ENCODE measurements around the gene KCTD7. TPM values are rescaled to one million over a fixed set of nuclear protein-coding genes. Genes with fewer than 3 reads are reported as not detected.
"Not testable (repeated sequence)": the region's sequence is repeated elsewhere in the genome, so short reads cannot be mapped to it uniquely, and the experiment has no call there.

The KCTD7 gene
- total RNA-seq, 1 experiment from 2014 or later: 5.1 TPM

DNA sequence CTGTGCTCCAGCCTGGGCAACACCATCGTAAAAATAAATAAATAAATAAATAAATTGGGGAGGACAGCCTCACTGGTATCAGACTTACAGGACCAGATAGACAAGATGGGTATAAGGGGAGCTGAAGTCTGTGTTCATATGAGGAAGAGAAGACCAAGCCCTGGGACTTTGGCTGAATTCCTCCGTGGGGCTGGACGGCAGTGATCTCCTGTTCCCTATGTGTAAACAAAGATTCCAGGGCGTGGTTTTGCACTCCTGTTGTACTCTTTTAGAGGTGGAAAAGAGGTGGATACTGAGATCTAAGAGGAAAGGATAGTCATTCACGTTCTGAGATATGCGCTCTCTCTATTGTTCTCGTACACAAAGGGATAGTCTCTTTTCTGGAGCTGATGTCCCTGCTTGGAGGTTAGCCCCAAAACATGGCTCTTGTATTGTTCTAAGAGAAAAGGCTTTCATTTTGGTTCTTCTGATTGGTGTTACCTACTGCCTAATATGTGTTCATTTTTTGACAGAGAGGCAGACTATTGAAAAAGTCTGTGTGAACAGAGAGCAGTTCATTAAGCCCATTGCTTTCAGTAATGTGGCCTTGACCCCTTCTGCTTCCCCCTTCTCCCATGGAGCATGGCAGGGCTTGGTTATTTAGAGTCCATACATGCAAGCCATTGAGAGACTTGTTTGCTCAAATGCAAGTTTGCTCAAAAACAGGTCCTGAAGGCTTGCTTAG, 12.3 kb downstream of the KCTD7 start:
- in situ Hi-C loops (cut with HindIII; ENCODE audit: low pct_unique_long_range_greater_than_20kb, low sequenced_read_pairs): no loop called here
- DNase-seq (ENCODE audit: low read depth): no peak

GRCh38 chr7:66641526-66641871, 12.8 kb downstream of the KCTD7 start:
- in situ Hi-C loops (cut with HindIII; ENCODE audit: low pct_unique_long_range_greater_than_20kb, low sequenced_read_pairs): no loop called here
- no peak for DNase-seq (ENCODE audit: low read depth)

DNA sequence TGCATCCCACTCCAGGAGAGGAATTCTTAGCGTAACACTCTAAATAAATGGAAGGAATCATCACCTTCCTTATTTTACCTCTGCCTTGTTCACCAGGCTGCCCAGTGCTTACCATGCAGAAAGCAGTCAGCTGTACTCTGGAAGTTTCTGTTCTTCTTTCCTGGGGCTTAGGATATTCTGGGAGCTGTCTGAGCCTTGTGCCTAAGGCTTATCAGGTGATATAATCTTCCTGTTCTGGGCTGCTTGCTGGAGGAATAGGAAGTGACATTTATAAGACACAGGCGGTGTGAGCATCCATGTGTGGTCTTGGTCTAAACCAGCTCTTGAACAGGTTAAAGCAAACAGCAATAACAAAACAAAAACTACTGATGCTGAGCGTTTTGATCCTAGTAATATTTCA, 13.5 kb downstream of the KCTD7 start:
- no peak for DNase-seq (ENCODE audit: low read depth)
- in situ Hi-C loops (cut with HindIII; ENCODE audit: low pct_unique_long_range_greater_than_20kb, low sequenced_read_pairs): no loop called here

- in situ Hi-C loops (cut with HindIII; ENCODE audit: low pct_unique_long_range_greater_than_20kb, low sequenced_read_pairs): no loop called here
These were observed 14.3 kb downstream of the KCTD7 start for GRCh38 chr7:66642932-66643331.

GRCh38 chr7:66643395-66643794, 14.7 kb downstream of the KCTD7 start:
- no peak for DNase-seq (ENCODE audit: low read depth)
- in situ Hi-C loops (cut with HindIII; ENCODE audit: low pct_unique_long_range_greater_than_20kb, low sequenced_read_pairs): no loop called here

More at GRCh38 chr7:66642932-66643331, 14.3 kb downstream of the KCTD7 start:
- DNase-seq (ENCODE audit: low read depth): no peak

DNA sequence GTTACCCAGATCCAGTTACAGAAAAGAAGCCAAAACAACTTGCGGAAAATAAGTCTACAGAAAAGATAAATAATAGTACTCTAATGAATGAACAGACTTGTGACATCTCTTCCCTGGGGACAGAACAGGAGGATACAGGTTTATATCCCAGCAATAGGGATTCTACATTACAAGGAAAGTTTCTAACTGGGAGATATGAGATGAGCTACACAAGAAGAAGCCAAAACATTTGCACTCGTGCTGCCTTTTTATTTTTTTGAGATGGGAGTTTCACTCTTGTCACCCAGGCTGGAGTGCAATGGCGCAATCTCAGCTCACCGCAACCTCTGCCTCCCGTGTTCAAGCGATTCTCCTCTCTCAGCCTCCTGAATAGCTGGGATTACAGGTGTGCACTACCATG, 22.3 kb downstream of the KCTD7 start:
- DNase-seq (ENCODE audit: low read depth); in situ Hi-C loops (cut with HindIII; ENCODE audit: low pct_unique_long_range_greater_than_20kb, low sequenced_read_pairs): not testable (repeated sequence)

GRCh38 chr7:66653719-66654274, 25.1 kb downstream of the KCTD7 start:
- in situ Hi-C loops (cut with HindIII; ENCODE audit: low pct_unique_long_range_greater_than_20kb, low sequenced_read_pairs): not testable (repeated sequence)

DNA sequence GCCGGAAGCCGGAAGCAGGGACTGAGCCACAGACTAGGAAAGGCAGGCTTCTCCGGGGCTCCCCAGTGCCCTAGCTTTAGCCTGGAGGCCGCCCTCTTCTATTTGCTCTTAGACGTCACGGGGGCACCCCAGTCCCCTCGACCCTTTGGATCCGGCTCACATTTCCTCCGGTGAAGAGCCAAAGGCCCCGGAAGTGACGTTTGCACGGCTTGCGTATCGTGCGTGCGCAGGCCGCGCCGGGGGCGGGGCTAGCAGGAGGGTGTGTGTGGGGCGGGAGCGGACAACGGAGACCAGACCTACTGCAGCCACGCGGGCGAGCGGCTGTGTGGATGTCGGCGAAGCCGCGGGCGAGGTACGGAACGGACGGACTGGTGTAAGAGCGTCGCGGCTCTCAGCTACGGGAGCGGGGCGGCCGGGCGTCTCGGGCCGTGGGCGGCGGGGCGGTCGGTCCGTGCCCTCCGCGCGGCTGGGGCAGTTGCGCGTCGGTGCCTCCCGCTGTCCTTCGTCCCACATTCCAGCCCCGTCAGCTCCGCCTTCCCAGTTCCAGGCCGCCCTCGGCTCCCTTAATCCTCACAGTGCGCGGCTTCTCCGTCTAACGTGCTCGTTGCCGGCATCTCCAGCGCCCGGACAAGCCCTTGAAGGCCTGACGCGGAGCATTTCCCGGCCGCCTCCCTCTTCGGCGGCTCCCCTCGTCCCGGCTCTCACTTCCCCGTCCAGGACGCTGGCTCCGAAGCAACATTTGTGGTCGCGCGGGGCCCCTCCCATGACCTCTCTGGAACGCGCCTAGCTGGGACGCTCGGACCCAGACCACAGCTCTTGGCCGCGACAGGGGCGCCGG, 25.8 kb downstream of the KCTD7 start:
- in situ Hi-C loops (cut with HindIII; ENCODE audit: low pct_unique_long_range_greater_than_20kb, low sequenced_read_pairs): no loop called here
- DNase-seq (ENCODE audit: low read depth): peak; percentile 96

More at GRCh38 chr7:66653719-66654274, 25.1 kb downstream of the KCTD7 start:
- not testable (repeated sequence) for DNase-seq (ENCODE audit: low read depth)

DNA sequence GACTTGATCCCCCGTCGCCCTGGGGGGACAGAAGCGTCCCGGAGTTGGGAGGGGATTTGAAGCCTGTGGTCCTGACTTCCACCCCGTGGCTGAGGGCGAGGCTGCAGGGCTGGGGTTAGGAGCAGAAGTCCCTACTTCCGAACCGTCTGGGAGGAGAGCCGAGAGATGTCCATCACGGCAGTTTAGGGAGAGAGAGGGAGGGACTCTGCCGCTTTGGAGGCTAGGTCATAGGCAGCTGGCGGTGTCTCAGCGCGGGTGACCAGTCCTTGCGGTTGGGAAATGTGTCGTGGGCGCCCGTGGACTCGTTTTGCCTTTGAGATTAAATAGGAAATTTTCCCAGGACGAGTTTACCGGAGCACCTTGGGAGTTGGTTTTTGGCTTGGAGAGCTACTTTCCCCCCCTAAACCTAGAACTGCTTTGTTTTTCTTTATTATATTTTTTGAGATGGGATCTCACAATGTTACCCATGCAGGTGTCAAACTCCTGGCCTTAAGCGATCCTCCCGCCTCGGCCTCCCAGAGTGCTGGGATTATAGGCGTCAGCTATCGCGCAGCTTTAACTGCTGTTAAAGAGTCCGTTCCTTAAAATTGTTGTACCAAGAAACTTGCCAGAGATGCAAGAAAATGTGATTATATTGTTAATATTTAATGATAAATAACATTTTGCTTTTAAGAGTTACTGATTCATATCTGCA, 26.6 kb downstream of the KCTD7 start:
- not testable (repeated sequence) for DNase-seq (ENCODE audit: low read depth)

GRCh38 chr7:66655826-66656485, 27.3 kb downstream of the KCTD7 start:
- peak; percentile 30 for DNase-seq (ENCODE audit: low read depth)
- in situ Hi-C loops (cut with HindIII; ENCODE audit: low pct_unique_long_range_greater_than_20kb, low sequenced_read_pairs): not testable (repeated sequence)

More for the DNA sequence above, 26.6 kb downstream of the KCTD7 start:
- in situ Hi-C loops (cut with HindIII; ENCODE audit: low pct_unique_long_range_greater_than_20kb, low sequenced_read_pairs): not testable (repeated sequence)

- in situ Hi-C loops (cut with HindIII; ENCODE audit: low pct_unique_long_range_greater_than_20kb, low sequenced_read_pairs): no loop called here
- no peak for DNase-seq (ENCODE audit: low read depth)
These were observed 29.1 kb downstream of the KCTD7 start for GRCh38 chr7:66657798-66658197.

DNA sequence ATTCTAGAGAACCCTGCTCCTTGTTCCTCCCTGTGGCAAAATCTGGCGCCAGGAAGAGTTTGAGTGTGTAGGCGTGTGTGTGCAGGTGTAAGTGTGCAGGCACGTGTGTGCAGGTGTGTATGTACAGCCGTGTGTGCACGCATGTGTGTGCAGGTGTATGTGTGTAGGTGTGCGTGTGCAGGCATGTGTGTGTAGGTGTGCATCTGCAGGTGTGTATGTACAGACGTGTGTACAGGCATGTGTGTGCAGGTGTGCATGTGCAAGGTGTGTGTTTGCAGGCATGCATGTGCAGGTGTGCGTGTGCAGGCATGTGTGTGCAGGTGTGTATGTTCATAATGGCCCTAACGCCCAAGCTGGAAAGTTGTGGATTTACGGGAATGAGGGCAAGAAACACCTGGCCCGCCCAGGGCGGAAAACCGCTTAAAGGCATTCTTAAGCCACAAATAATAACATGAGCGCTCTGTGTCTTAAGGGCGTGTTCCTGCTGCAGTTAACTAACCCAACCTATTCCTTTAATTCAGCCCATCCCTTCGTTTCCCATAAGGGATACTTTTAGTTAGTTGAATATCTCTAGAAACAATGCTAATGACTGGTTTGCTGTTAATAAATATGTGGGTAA, 34.1 kb downstream of the KCTD7 start:
- in situ Hi-C loops (cut with HindIII; ENCODE audit: low pct_unique_long_range_greater_than_20kb, low sequenced_read_pairs): no loop called here
- DNase-seq (ENCODE audit: low read depth): no peak

- in situ Hi-C loops (cut with HindIII; ENCODE audit: low pct_unique_long_range_greater_than_20kb, low sequenced_read_pairs): no loop called here
- no peak for DNase-seq (ENCODE audit: low read depth)
These were observed 36.1 kb downstream of the KCTD7 start for GRCh38 chr7:66664590-66665293.

- DNase-seq (ENCODE audit: low read depth): no peak
- in situ Hi-C loops (cut with HindIII; ENCODE audit: low pct_unique_long_range_greater_than_20kb, low sequenced_read_pairs): no loop called here
These were observed 37.8 kb downstream of the KCTD7 start for GRCh38 chr7:66666313-66666952.

GRCh38 chr7:66667023-66667728, 38.5 kb downstream of the KCTD7 start:
- in situ Hi-C loops (cut with HindIII; ENCODE audit: low pct_unique_long_range_greater_than_20kb, low sequenced_read_pairs): no loop called here
- DNase-seq (ENCODE audit: low read depth): no peak

GRCh38 chr7:66668112-66668511, 39.4 kb downstream of the KCTD7 start:
- DNase-seq (ENCODE audit: low read depth): no peak
- in situ Hi-C loops (cut with HindIII; ENCODE audit: low pct_unique_long_range_greater_than_20kb, low sequenced_read_pairs): no loop called here
